Natural killer cell (primary cell): Measurements from ENCODE around the gene RBM44. TPM values are rescaled to one million over a fixed set of nuclear protein-coding genes. Genes with fewer than 3 reads are reported as not detected.

Experiments
- ATAC-seq, 3 donors: fragments of 150-1000 bp in 2 of 3; fragments of 200-7000 bp in 1 of 3; cut with Tn5 transposase; 1 replicate in 1 of 3; 2 replicates in 2 of 3; pipeline ENCODE4 v1.10.0; 2021; ENCODE audit warnings: mild to moderate bottlenecking in 2 of 3, moderate library complexity in 2 of 3
- DNase-seq, 2 donors: peaks; one replicate each; pipeline versions ENCODE4 v3.0.0 to v3.0.0-alpha.2; 2013 to 2021; ENCODE audit warnings: mixed read lengths in 1 of 2
- H3K27ac ChIP-seq: one replicate; pipeline ENCODE4 v1.5.1; 2013; ENCODE audit warnings: mild to moderate bottlenecking, low read length
- H3K27me3 ChIP-seq: one replicate; pipeline ENCODE4 v1.6.1; 2013; ENCODE audit warnings: low read length; ENCODE audit not compliant: control insufficient read depth, insufficient read depth
- H3K36me3 ChIP-seq: one replicate; pipeline ENCODE4 v1.6.1; 2013; ENCODE audit warnings: low read length; ENCODE audit not compliant: control insufficient read depth, insufficient read depth
- H3K4me1 ChIP-seq: one replicate; pipeline ENCODE4 v1.6.1; 2013; ENCODE audit warnings: low read length; ENCODE audit not compliant: control insufficient read depth, insufficient read depth
- H3K4me3 ChIP-seq: one replicate; pipeline ENCODE4 v1.5.1; 2013; ENCODE audit warnings: low read length
- H3K9me3 ChIP-seq: one replicate; pipeline ENCODE4 v1.6.1; 2013; ENCODE audit warnings: low read length; ENCODE audit not compliant: control insufficient read depth, insufficient read depth
- H3K27ac Mint-ChIP-seq, 2 donors: one replicate each; pipeline ENCODE4 v1.8.0; 2022; ENCODE audit warnings: mild to moderate bottlenecking in 2 of 2, mixed read lengths in 2 of 2, moderate library complexity in 1 of 2
- H3K27me3 Mint-ChIP-seq, 2 donors: one replicate each; pipeline ENCODE4 v1.8.0; 2022; ENCODE audit warnings: low read depth in 2 of 2, mixed read lengths in 2 of 2
- H3K36me3 Mint-ChIP-seq: one replicate; pipeline ENCODE4 v1.8.0; 2022; ENCODE audit warnings: mixed read lengths
- H3K4me1 Mint-ChIP-seq, 2 donors: one replicate each; pipeline ENCODE4 v1.8.0; 2022; ENCODE audit warnings: mixed read lengths in 2 of 2
- H3K4me3 Mint-ChIP-seq: one replicate; pipeline ENCODE4 v1.8.0; 2022; ENCODE audit warnings: mild to moderate bottlenecking, moderate library complexity, mixed read lengths
- H3K9me3 Mint-ChIP-seq, 2 donors: one replicate each; pipeline ENCODE4 v1.8.0; 2022; ENCODE audit warnings: mixed read lengths in 2 of 2
- CTCF ChIP-seq: fragments of 200-600 bp; IDR thresholded peaks from one replicate; pipeline ENCODE4 v1.8.0; 2022; ENCODE audit warnings: antibody characterized with exemption
- WGBS: methylation state at CpG from one replicate; pipeline ENCODE4 v1.1.7; 2013; ENCODE audit warnings: missing lambda C conversion rate; ENCODE audit not compliant: insufficient coverage; 5-methylcytosine and 5-hydroxymethylcytosine counted together
- intact Hi-C: fragments of 100-400 bp; cut with micrococcal nuclease; formaldehyde crosslinking; loops from one replicate; pipeline ENCODE4 v1.14.2; 2022
- total RNA-seq, 4 donors: library from RNA; stranded (reverse); fragments of 120-200 nt in 1 of 4; gene quantifications; one replicate each; pipeline versions ENCODE4 v1.2.3 to v1.2.4, GENCODE V29; 2013 to 2022

Gene RBM44
- total RNA-seq, 3 donors from 2014 or later (not counting 1 experiment from before 2014, with no cell fraction given), result 1.8 to 5.0 (median 2.9) TPM

DNA sequence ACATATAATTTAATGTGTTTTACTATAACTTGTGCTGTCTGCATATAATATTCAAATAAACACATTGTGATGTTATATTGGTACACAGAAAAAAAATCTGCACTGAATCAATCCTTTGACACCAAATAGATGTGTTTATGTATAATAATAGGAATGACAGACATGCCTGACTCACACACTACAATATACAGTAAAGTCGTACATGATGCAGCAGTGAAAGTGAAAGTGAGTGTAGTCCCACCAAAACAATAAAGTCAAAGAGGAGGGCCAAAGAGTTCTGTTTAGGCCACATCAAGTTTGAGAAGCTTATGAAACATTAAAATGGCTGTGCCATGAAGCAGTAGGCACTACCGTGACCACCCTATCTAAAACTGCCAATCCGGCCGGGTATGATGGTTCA, 8.2 kb upstream of the RBM44 start:
- ATAC-seq (no peak), DNase-seq (no peak)
- no peaks in the 10 kb centered on the region for H3K4me1 ChIP-seq
- Mint-ChIP-seq H3K9me3 (no peaks in the 10 kb centered on the region), H3K4me3 (no peak overlapping the region), H3K4me1 (peaks cover 0 to 4% of the 10 kb centered on the region in 2 donors), H3K27ac (no peak overlapping the region), H3K27me3 (no peaks in the 10 kb centered on the region), H3K36me3 (no peaks in the 10 kb centered on the region)
- H3K27ac ChIP-seq, result no peak overlapping the region
- 97% methylated on average over 3 of the region's 4 CpGs for WGBS
- H3K9me3 ChIP-seq, result peaks cover 11% of the 10 kb centered on the region
- H3K4me3 ChIP-seq, result no peak overlapping the region
- H3K36me3 ChIP-seq, result no peaks in the 10 kb centered on the region
- no peak for TF ChIP-seq CTCF
- intact Hi-C loops, result no loop called here
- H3K27me3 ChIP-seq, result no peaks in the 10 kb centered on the region

DNA sequence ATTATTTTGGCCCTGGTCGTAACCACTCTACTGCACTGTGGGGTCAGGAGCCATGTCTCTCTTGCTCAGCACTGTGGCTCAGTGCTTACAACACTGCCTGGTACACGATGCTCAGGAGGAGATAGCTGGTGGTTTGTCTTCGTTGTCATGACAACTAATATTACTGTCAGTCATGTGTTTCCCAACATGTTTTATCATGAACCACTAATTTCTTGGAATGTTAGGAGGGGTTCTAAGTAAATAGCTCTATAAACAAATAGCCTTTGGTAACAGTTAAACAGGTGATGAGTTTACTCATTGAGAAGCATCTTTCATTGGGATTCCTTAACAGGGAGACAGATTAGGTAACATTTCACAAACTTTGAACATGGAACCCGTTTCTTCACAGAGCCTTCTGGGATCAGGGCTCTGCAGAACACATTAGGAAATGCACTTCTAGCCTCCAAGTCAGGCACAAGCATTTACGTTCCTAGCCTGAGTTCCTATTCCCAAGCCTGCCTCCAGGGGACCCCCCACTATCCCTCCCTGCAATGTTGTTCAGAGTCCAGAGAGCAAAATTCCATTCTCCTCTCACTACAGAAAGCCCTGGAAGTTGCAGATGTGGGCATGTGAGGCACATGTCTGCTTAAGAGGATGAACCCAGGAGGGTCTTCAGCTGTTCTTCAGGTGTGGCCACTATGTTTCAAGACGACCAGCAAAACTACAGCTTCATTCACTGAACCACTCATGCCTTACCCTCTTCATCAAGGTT, 6.4 kb upstream of the RBM44 start:
- Histone ChIP-seq H3K4me3 (no peak overlapping the region), H3K27ac (no peak overlapping the region), H3K4me1 (no peaks in the 10 kb centered on the region), H3K27me3 (no peaks in the 10 kb centered on the region), H3K9me3 (peaks cover 2% of the 10 kb centered on the region), H3K36me3 (no peaks in the 10 kb centered on the region)
- no peaks in the 10 kb centered on the region for H3K27me3 Mint-ChIP-seq
- DNase-seq (no peak), ATAC-seq (no peak)
- 91% methylated on average over 6 of the region's 6 CpGs for WGBS
- no peaks in the 10 kb centered on the region for H3K9me3 Mint-ChIP-seq
- no peak overlapping the region for H3K4me3 Mint-ChIP-seq
- no peak overlapping the region for H3K27ac Mint-ChIP-seq
- no peaks in the 10 kb centered on the region for H3K36me3 Mint-ChIP-seq
- peaks cover 0 to 4% of the 10 kb centered on the region in 2 donors for H3K4me1 Mint-ChIP-seq
- intact Hi-C loops, result no loop called here
- no peak for TF ChIP-seq CTCF

DNA sequence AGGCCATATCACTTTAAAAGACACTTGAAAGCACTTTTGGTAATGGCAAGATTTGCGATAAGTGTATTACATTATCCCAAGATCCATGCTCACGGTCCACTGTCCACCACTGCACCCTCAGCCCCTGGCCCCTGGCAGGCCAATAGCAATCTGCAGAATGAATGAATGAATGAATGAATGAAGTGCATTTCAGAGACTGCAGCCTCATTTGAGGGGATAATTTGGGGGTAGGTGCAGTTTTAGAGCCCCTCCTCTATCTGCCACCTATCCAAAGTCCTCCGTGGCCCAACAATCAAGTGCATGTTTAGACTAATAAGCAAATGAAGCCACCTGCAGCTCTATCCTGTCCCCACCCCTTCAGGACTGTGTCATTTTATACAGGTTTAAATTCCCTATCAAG, 1.3 kb upstream of the RBM44 start:
- Mint-ChIP-seq H3K27ac (no peak overlapping the region), H3K9me3 (no peaks in the 10 kb centered on the region), H3K4me3 (no peak overlapping the region), H3K4me1 (no peaks in the 10 kb centered on the region), H3K36me3 (no peaks in the 10 kb centered on the region), H3K27me3 (no peaks in the 10 kb centered on the region)
- H3K9me3 ChIP-seq, result no peaks in the 10 kb centered on the region
- no peaks in the 10 kb centered on the region for H3K36me3 ChIP-seq
- H3K4me3 ChIP-seq, result no peak overlapping the region
- 100% methylated on average over 3 of the region's 3 CpGs for WGBS
- no peak for TF ChIP-seq CTCF
- intact Hi-C loops, result no loop called here
- H3K27me3 ChIP-seq, result no peaks in the 10 kb centered on the region
- H3K27ac ChIP-seq, result no peak overlapping the region
- H3K4me1 ChIP-seq, result no peaks in the 10 kb centered on the region
- ATAC-seq (no peak), DNase-seq (no peak)

GRCh38 chr2:237799060-237799428, 465 bp downstream of the RBM44 start:
- no peaks in the 10 kb centered on the region for H3K9me3 Mint-ChIP-seq
- no peaks in the 10 kb centered on the region for H3K36me3 ChIP-seq
- no peak overlapping the region for H3K4me3 ChIP-seq
- WGBS, result 96% methylated on average over 34 of the region's 34 CpGs
- no peaks in the 10 kb centered on the region for H3K4me1 ChIP-seq
- H3K4me1 Mint-ChIP-seq, result no peaks in the 10 kb centered on the region
- no peak for TF ChIP-seq CTCF
- H3K27me3 ChIP-seq, result no peaks in the 10 kb centered on the region
- H3K27ac Mint-ChIP-seq, result no peak overlapping the region
- H3K27me3 Mint-ChIP-seq, result no peaks in the 10 kb centered on the region
- DNase-seq (no peak), ATAC-seq (no peak)
- no peaks in the 10 kb centered on the region for H3K9me3 ChIP-seq
- H3K4me3 Mint-ChIP-seq, result no peak overlapping the region
- intact Hi-C loops, result no loop called here
- no peaks in the 10 kb centered on the region for H3K36me3 Mint-ChIP-seq
- H3K27ac ChIP-seq, result no peak overlapping the region
